NCI-H1092 treated with DMSO at 0.1 percent for 48 hours (cell line): ENCODE data around the gene CACTIN.
"Not testable (repeated sequence)": the region's sequence is repeated elsewhere in the genome, so short reads cannot be mapped to it uniquely, and the experiment has no call there.

Experiments
- DNase-seq: peaks from one replicate; lab custom pipeline; 2025; lab: John Stamatoyannopoulos, UW

The CACTIN gene

DNA sequence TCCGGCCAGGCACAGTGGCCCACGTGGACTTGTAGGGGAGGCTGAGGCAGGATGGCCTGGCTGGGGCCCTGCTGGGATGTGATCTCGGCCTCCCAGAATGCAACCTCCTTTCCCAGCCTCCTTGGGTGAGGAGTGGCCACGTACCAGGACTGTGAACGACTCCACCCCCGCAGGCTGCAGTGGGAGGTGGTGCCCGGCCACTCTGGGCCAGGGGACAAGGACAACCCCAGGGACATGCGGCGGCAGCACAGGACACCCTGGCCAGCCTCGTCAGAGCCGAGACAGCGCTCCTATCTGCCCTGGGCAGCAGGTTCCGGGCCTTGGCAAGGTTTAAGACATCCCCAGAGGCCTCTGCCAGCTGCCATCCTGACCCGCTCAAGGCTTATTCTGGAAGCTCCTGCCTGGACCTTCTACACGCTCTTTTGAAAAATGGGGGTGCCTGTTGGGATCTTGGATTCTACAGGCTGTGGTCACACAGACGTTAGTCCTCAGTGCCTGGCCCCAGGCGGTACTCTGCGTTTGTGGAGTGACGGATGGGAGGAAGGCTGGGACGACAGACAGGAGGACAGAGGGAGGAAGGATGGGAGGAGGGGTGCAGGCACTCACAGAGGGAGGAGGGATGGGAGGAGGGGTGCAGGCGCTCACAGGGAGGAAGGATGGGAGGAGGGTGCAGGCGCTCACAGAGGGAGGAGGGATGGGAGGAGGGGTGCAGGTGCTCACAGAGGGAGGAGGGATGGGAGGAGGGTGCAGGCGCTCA is 19.9 kb upstream of the CACTIN start:
- DNase-seq, result no peak

DNA sequence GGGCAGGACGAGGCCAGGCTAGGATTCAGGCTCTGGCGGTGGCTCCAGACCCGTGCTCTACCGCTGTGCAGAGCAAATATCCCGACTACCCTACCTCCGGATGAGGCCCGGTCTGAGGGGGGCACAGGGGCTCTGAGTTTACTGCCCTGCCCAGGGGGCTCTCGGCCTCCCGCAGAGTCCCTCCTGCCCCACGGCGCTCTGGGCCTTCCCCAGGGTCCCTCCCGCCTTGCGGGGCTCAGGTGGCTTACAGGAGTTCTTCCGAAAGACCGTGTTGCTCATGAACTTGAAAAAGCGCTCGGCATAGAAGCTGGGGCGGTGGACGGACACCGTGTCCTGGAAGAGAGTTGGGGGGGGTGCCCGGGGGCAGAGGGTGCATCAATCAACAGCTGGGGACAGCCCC is 19.1 kb upstream of the CACTIN start:
- DNase-seq, result no peak

DNA sequence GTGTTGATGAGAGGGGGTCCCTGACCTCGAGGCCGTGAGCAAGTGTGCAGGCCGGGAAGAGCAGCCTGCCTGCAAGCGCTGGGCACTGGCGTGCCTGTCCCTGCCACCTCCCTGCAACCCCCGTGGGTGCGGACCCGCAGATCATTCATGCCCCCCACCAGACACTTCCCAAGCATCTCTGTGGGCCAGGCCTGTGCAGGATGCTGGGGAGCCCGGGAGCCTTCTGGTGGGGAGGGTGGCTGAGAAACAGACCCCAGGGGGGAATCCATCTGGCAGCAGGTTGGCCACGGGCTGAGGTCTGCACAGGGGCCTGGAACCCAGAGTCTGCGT is 18.4 kb upstream of the CACTIN start:
- no peak for DNase-seq

DNA sequence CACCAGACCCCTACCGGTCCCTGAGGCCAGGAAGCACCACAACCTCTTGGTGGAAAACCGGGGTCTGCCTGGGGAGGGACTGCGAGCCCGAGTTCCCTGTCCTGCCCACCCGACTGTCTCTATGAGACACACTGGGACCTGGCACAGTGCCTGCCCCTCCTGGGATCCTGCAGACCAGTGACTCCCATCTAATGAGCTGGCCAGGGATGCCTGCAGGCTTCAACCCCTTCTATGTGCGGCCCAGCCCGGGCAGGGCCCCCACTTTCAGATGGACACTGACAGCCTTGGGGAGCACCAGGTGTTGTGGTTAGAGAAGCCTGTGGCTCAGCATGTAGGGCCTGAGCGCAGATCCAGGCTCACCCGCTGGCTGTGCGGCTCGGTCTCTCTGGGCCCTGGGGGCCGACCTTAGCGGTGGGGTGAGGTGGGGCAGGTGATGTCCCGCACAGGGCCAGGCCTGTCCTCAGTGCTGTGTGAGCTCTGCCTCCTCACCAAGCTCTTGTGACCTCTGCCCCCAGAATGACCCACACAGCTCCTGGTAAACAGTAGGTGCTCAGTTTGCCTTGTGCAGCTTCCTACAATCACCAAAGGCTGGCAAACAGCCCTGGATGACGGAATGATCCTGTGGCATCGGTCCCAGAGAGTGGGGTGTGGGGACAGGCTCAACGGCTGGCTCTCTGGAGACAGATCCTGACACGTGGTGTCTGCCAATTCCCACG is 17.9 kb upstream of the CACTIN start:
- no peak for DNase-seq

DNA sequence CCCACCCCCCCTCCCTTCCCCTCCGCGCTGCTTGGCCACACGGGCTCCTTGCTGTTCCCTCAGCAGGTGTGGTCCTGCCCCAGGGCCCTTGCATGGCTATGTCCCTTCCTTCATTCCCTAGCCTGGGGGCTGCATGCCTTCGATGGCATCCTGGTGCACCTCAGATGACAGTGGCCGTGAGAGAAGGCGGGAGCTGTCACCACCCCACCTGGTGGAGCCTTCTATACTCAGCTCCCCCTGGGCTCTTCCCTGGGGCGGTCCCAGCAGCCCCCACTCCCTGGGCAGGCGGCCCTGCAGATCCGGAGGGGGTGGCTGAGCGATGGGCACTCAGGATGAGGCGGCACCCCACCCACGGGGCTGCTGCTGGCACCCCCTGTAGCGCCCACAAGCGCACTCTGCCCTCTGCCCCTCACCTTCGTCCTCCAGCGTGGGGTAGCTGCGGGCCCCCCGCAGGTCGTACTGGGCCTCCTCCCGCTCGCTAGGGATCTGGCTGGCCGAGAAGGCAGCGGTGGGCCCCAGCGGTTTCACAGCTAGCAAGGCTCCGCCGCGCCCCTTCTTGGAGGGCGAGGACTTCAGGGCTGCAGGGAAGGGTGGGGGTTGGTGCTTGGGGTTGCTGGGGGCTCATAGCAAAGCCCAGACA is 17.2 kb upstream of the CACTIN start:
- no peak for DNase-seq

DNA sequence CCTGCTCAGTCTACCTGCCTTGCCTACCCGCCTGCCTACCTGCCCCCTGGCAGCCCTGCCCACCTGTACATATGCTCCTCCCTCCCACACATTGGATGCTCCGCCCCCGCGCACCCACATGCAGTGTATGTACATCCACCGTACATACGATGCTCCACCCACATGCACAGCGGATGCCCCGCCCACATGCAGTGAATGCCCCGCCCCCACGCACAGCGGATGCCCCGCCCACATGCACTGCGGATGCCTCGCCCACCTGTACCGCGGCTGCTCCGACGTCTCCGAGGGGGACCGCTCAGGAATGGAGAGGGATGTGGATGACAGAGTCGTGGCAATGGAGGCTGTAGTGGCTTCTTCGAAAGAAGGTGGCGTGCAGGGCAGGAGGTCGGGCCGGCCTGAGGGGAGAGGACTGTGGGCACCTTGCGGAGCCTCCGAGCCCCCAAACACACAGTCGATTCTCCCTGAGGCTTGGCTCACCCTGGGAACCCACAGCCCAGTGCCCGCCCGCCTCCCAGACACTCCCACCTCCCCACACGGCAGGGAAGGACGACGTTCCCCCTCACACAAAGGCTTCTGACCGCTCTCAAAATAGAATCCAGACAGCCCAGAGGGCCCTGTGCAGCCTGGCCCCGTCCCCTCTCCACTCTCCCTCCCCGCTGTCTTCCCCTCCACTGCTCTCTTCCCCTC is 16.5 kb upstream of the CACTIN start:
- DNase-seq, result no peak

DNA sequence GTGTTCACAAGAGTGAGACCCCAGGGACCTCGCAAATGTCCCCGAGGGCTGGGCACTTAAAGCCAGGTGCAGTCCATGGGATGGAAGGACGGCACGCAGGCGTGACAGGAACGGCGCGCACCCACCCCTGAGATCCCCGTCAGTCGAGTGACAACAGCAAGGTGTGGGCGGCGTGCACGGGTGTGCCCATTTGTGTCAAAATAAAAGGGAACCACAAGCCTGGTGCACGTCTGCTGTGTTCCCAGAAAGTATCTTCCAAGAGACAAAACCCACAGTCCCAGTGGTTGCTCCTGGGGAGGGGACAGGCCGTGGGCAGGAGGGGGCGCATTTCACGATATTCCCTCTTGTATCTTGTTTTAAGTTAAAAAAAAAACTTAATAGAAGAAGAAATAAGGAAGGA is 15.7 kb upstream of the CACTIN start:
- no peak for DNase-seq

DNA sequence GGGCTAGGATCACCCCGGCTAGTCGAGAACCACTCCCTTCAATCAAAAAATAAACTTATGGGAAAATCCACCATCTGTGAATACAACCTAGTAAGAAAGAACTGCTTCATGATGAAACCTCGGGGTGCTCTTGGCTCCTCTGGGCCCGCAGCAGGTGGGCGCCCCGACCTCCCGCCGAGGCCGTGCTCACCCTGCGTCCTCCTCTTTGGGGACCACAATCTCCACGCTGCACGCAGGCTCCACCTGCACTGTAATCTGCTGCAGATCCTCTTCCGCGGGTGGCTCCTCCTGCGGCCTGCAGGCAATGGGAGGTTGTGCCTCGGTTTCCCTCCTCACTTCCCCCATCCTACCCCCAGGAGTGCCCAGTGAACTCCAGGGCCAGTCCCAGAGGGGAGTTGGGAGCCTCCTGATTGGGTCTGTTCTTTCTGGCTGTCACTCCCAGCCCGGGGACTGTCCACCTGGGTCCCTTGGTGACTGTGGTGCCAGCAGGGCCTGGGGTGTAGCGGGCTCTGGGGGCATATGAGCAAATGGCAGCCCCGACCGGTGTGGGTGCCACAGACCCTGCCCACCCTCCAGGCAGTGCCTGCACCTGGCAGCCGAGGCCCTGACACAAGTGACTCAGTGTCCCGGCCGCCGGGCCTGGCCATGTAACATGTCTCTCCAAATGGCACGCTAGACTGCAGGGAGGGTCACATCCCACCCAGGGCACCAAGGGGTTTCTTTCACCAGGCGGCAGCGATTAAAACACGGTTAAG is 15.1 kb upstream of the CACTIN start:
- DNase-seq, result no peak

DNA sequence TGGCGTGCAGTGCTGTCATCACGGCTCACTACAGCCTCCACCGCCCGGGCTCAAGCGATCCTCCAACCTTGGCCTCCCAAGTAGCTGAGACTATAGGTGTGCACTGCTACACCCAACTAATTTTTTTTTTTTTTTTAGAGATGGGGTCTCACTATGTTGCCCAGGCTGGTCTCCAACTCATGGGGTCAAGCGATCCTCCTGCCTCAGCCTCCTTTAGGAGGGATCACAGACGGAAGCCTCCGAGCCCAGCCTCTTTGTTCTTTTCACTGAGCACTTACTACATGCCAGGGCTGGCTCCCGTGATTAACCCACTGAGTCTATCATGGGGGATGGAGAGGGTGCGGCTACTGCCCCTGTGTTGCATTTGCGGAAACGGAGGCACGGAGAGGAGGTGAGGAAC is 12.9 kb upstream of the CACTIN start:
- no peak for DNase-seq

DNA sequence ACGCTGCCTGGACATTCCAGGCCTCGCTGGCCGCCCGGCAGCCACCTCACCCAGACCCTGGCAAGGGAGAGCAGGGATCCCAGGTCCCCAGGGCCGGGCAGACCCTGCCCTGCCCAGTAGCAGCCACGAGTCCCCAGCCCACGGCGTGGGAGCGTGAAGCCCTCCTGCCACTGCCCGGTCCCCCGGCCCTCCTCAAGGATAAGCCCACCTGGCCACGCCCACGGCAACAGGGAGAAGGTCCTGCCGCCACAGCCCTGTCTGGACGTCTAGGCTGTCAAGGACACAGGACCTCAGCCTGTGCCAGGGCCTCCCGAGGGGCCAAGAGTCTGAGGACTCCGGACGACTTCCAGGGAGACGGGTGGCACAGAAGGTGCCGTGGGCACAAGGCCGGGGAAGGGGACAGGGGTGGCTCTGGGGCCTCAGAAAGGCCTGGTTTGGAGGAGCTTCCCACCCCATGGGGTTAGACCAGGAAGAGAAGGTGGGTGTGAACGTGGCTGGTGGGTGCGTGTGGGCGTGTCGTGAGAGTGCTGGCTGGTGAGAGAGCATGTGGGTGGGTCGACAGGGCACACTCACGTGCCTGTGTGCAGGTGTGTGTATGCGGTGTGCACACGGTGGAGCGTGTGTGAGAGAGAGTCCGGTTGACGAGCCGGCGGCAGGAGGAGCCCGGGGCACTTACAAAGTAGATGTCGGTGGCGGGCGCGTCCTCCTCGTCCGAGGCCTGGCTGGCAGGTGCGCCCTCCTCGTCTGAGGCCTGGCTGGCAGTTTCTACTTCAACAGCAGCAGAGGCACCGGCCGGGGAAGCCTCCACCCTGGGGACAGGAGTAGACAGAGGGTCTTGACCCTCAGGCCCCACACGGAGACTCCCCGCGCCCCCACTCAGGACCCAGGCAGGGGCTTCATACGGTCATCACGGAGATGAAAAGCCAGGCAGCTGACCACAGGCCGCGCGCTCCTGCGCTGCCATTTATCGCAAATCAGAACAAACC is 11.9 kb upstream of the CACTIN start:
- no peak for DNase-seq

DNA sequence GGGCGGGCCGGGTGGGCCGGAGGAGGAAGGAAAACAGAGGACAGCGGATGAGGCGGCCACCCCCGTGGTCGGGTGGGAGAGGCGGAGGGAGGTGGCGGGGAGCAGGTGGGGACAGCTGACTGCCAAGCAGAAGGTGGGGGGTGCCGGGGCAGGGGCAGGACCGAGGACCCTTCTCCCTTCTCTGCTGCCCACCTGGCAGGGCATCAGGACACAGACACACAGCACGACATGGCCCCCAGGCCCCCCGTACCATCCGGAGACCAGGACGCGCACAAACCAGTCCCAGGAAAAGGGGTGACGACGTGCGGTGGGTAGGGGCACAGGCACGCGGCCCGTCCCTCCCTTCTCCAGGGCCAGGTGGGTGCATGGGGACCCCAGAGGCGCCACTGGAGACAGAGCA is 11.0 kb upstream of the CACTIN start:
- no peak for DNase-seq

DNA sequence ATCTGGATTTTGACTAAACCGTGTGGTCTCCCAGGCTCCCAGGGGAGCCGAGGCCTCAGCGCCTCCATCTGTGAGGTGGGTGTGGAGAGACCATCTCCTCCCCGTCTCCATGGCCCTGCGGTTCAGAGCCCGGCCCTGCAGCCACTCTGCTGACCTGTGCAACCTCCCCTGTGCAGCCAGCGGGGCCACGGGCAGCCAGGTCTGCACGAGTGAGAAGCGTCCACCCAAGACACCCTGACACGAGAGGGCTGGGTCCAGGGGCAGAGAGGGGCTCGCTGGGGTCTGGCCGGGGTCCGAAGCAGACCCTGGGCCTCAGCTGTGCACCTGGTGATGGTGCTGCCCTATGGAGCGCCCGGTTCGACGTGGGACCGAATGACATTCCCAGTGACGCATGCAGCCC is 10.4 kb upstream of the CACTIN start:
- no peak for DNase-seq

DNA sequence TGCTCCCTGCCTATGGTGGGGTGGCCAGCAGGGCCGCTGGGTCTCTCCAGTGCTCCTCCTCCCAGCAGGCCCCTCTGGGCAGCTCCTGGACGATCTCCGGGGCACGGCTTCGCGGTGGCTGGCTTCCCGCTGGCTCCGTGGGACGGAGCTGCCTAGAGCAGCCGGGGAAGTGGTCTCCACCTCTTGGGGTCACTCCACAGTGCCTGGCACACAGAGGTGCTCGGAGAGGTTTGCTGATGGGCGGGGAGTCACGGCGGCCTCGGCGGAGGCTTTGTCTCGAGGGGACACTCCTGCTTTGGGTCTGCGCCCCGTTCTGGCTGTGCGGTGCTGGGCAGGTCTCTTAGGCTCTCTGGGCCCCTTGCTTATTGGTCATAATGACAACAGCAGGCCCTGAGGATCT is 9.9 kb upstream of the CACTIN start:
- DNase-seq, result no peak

DNA sequence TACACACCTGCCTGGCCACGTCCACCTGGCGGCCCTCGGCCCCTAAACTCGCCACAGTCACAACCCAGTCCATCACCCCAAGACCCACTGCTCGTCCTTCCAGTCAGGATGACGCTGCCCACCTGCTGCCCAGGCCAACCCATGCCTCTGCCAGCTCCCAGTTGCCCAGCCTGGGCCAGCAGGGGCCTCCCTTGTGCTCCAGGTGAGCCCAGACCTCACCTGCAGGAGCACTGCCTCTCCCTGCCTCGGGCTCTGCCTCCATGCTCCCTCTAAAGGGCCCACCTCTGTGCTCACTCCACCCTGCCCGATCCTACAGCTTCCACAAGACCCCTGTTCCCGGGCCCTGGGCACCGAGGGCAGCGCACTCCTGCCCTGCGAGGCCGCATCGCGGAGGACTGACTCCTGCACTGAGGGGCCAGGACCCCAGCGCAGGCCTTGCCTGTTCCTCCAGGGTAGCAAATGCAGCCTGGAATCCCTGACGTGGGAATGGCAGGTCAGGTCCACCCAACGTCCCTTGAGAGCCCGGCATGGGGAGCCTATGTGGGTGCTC is 8.0 kb upstream of the CACTIN start:
- DNase-seq, result no peak

DNA sequence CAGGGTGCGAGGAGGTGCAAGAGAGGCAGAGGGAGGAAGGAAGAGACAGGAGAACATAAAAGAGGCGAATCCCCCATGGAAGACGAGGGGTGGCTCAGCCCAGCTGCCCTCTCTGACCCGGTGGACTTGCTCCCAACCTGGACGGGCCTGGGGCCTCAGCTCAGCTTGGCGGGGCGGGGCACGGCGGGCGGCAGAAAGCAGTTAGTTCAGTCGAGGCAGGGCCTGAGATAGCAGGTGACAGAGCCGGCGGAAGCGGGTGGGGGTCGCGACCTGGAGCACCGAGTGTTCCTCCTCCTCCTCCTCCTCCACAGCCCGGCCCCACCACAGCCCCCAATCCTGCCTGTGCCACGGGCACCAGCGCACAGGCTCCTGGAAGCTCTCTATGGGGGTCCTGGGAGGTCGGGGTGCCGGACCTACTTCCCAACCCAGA is 7.0 kb upstream of the CACTIN start:
- no peak for DNase-seq

DNA sequence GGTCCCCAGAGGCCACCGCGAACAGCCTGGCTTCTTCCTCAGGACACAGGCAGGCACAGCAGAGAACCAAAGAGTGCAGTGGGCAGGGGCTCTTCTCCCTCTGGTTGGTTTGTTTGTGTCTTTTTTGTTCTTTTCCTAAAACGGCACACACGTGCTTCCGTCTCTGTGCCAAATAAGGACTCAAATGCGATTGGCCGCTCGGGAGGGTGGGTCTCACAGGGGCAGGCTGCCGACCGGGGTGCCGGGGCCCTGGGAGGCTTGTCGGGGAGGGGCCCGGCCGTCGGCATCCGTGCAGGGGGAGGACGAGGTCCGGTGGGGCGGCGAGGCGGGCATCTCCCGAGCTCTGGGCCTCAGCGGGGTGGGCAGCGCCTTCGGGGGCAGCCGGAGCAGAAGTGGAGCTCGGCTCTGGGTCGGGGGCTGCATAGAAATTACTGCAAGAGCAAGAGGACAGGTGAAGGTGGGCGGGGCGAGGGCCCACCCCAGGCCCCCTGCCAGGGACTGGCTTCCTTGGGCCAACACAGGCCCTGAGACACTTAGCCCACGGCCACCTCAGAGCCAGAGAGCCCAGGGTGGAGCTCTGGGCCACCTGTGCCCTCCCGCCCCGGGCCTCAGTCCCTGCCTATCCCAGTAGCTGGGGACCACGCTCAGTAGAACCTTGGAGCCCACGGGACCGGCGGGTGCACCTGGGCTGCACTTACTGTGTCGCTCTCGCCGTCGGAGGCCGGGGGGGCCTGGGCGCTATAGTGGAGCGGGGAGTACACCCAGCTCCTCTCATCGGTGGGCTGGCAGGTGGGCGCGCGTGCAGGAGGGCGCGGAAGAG is 6.4 kb upstream of the CACTIN start:
- DNase-seq, result no peak

DNA sequence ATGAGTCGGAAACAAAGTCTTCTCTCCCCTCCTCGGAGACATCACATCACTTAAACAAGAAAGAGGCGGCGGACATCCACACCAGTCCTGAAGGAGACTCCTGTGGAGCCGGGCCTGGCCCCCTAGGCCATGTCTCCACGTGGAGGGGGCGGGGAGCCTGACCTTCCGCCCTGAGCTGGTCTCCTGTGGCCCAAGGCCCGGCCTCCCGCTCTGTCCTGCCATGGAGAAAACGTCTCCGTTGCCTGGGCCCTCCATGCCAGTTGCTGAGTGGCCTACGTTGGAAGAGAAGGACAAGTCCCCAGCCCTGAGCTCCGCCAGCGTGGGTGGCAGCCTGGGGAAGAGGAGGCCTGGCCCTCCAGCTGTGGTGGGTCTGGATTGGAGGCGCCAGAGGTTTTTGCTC is 5.5 kb upstream of the CACTIN start:
- DNase-seq, result no peak

DNA sequence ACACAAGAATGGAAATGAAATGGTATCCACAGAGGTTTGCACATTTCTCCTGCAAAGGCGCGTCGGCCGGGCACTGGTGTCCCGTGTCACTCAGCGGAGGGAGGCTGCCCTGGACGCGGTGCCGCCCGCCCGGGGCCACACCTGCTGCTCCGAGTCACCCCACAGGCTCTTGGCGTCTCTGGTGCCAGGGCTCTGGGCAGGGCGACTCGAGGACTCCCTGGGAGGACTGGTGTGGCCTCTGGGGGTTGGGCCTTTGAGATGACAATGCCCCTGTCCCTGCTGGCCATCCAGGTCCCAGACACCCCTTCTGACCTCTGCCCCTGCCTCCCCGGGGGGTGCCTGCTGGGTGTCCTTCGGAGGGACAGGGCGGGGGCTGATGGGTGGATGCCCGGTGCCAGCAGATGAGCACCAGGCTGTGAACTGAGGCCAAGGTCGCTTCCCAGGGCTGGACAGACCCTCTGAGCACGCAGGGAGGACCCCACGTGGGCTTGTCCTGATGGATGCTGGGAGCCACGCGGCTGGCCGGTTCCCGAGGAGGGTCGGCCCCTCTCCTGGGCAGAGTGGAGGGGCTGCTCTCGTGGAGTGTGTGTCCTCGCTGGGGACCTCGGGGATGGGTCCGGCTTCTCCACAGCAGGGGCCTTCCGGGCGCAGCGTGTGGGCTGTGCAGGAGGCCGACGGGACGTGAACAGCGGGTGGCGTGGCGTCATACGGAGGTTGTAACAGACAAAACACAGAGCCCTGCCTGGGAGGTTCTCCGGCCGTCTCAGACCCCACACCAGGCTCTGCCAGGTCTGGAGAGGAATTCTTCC is 4.7 kb upstream of the CACTIN start:
- DNase-seq, result no peak

DNA sequence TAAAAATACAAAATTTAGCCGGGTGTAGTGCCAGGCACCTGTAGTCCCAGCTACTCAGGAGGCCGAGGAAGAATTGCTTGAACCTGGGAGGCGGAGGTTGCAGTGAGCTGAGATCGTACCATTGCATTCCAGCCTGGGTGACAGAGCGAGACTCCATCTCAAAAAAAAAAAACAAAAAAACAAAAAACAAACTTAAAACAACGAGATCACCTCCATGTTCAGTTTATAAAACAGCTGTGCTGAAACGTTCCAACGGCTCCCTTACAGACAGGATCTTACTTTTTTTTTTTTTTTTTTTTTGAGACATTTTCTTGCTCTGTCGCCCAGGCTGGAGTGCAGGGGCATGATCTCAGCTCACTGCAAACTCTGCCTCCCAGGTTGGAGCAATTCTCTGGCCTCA is 2.2 kb upstream of the CACTIN start:
- not testable (repeated sequence) for DNase-seq
